Effector memory CD4-positive, alpha-beta T cell (primary cell): ENCODE data around the gene XYLT1.
A peak's percentile ranks its signal among the peaks of the same experiment; 100 is the strongest.

Source experiments
- DNase-seq, 3 donors: peaks; one replicate each; pipeline ENCODE4 v3.0.0-alpha.2; 2020
- H3K27ac ChIP-seq: 2 replicates; pipeline ENCODE4 v1.7.0; 2013; ENCODE audit warnings: mild to moderate bottlenecking, low read length, moderate library complexity; ENCODE audit not compliant: insufficient read depth, poor library complexity, severe bottlenecking
- H3K27me3 ChIP-seq: replicated peaks from 2 replicates; pipeline ENCODE4 v1.7.0; 2013; ENCODE audit warnings: mild to moderate bottlenecking, low read length; ENCODE audit not compliant: insufficient read depth, control insufficient read depth, poor library complexity, severe bottlenecking
- H3K36me3 ChIP-seq: 2 replicates; pipeline ENCODE4 v1.7.0; 2013; ENCODE audit warnings: mild to moderate bottlenecking, low read length, moderate library complexity; ENCODE audit not compliant: control insufficient read depth, insufficient read depth
- H3K4me1 ChIP-seq: 2 replicates; pipeline ENCODE4 v1.7.0; 2013; ENCODE audit warnings: low read length, mild to moderate bottlenecking; ENCODE audit not compliant: control insufficient read depth, insufficient read depth, poor library complexity, severe bottlenecking
- H3K4me3 ChIP-seq: 2 replicates; pipeline ENCODE4 v1.7.0; 2013; ENCODE audit warnings: low read length, low read depth, mild to moderate bottlenecking; ENCODE audit not compliant: insufficient read depth, poor library complexity, severe bottlenecking
- H3K9me3 ChIP-seq: 2 replicates; pipeline ENCODE4 v1.7.0; 2013; ENCODE audit warnings: mild to moderate bottlenecking, low read length, moderate library complexity; ENCODE audit not compliant: control insufficient read depth

Gene XYLT1

GRCh38 chr16:17353561-17353960, 117.2 kb downstream of the XYLT1 start:
- no peak overlapping the region for H3K27ac ChIP-seq
- no peaks in the 10 kb centered on the region for H3K9me3 ChIP-seq
- DNase-seq: no peak
- H3K27me3 ChIP-seq: no peaks in the 10 kb centered on the region
- no peak overlapping the region for H3K4me3 ChIP-seq
- H3K4me1 ChIP-seq: peaks cover 7% of the 10 kb centered on the region
- H3K36me3 ChIP-seq: peaks cover 2% of the 10 kb centered on the region

GRCh38 chr16:17351441-17352035, 119.2 kb downstream of the XYLT1 start:
- DNase-seq: no peak
- H3K9me3 ChIP-seq: no peaks in the 10 kb centered on the region
- H3K4me1 ChIP-seq: peaks cover 19% of the 10 kb centered on the region
- H3K36me3 ChIP-seq: no peaks in the 10 kb centered on the region
- no peaks in the 10 kb centered on the region for H3K27me3 ChIP-seq
- H3K4me3 ChIP-seq: no peak overlapping the region
- no peak overlapping the region for H3K27ac ChIP-seq

GRCh38 chr16:17350207-17350606, 120.6 kb downstream of the XYLT1 start:
- H3K27me3 ChIP-seq: no peaks in the 10 kb centered on the region
- peaks cover 21% of the 10 kb centered on the region for H3K4me1 ChIP-seq
- H3K9me3 ChIP-seq: no peaks in the 10 kb centered on the region
- no peak for DNase-seq
- no peaks in the 10 kb centered on the region for H3K36me3 ChIP-seq
- H3K4me3 ChIP-seq: no peak overlapping the region
- H3K27ac ChIP-seq: no peak overlapping the region

GRCh38 chr16:17348826-17349225, 121.9 kb downstream of the XYLT1 start:
- no peak for DNase-seq
- no peaks in the 10 kb centered on the region for H3K9me3 ChIP-seq
- H3K4me1 ChIP-seq: peaks cover 21% of the 10 kb centered on the region
- H3K27ac ChIP-seq: no peak overlapping the region
- H3K36me3 ChIP-seq: no peaks in the 10 kb centered on the region
- H3K4me3 ChIP-seq: no peak overlapping the region
- no peaks in the 10 kb centered on the region for H3K27me3 ChIP-seq

- Histone ChIP-seq H3K27ac (peak overlapping the region; percentile 43), H3K4me1 (peaks cover 21% of the 10 kb centered on the region), H3K9me3 (no peaks in the 10 kb centered on the region), H3K36me3 (no peaks in the 10 kb centered on the region), H3K27me3 (no peaks in the 10 kb centered on the region), H3K4me3 (no peak overlapping the region)
- DNase-seq: no peak
Measured at GRCh38 chr16:17348042-17348783, 122.5 kb downstream of the XYLT1 start.

- Histone ChIP-seq H3K4me1 (peaks cover 22% of the 10 kb centered on the region), H3K36me3 (no peaks in the 10 kb centered on the region), H3K27ac (peak overlapping the region; percentile 43), H3K27me3 (no peaks in the 10 kb centered on the region), H3K9me3 (no peaks in the 10 kb centered on the region), H3K4me3 (no peak overlapping the region)
- no peak for DNase-seq
Measured at GRCh38 chr16:17347624-17348023, 123.1 kb downstream of the XYLT1 start.

GRCh38 chr16:17346621-17347569, 123.9 kb downstream of the XYLT1 start:
- H3K27me3 ChIP-seq: no peaks in the 10 kb centered on the region
- no peak for DNase-seq
- H3K36me3 ChIP-seq: no peaks in the 10 kb centered on the region
- H3K27ac ChIP-seq: peak overlapping the region; percentile 43
- H3K9me3 ChIP-seq: no peaks in the 10 kb centered on the region
- peaks cover 29% of the 10 kb centered on the region for H3K4me1 ChIP-seq
- H3K4me3 ChIP-seq: no peak overlapping the region

GRCh38 chr16:17345043-17345442, 125.7 kb downstream of the XYLT1 start:
- H3K27me3 ChIP-seq: no peaks in the 10 kb centered on the region
- no peaks in the 10 kb centered on the region for H3K36me3 ChIP-seq
- H3K9me3 ChIP-seq: no peaks in the 10 kb centered on the region
- no peak for DNase-seq
- no peak overlapping the region for H3K4me3 ChIP-seq
- H3K4me1 ChIP-seq: peaks cover 40% of the 10 kb centered on the region
- no peak overlapping the region for H3K27ac ChIP-seq

- Histone ChIP-seq H3K27me3 (no peaks in the 10 kb centered on the region), H3K27ac (no peak overlapping the region), H3K4me3 (no peak overlapping the region), H3K36me3 (no peaks in the 10 kb centered on the region), H3K9me3 (no peaks in the 10 kb centered on the region), H3K4me1 (peaks cover 40% of the 10 kb centered on the region)
- DNase-seq: no peak
Measured at GRCh38 chr16:17343728-17344127, 127.0 kb downstream of the XYLT1 start.
